GM18507 (cell line): Measurements from ENCODE around the gene ZNF618.

Source experiments
- DNase-seq: peaks from one replicate; pipeline ENCODE4 v3.0.0; 2011; ENCODE audit warnings: low read depth; ENCODE audit not compliant: insufficient read length; ENCODE audit errors: extremely low spot score
- FAIRE-seq: peaks from 2 replicates; lab custom pipeline; 2011; peaks lifted over from hg19 to GRCh38; lab: Jason Lieb, UNC

Gene ZNF618

GRCh38 chr9:114096866-114097612 lies 220.9 kb downstream of the ZNF618 start:
- FAIRE-seq, result no peak
- DNase-seq, result no peak

- no peak for FAIRE-seq
- no peak for DNase-seq
Observed at GRCh38 chr9:114097613-114098020, 221.5 kb downstream of the ZNF618 start.

- DNase-seq (no peak), FAIRE-seq (no peak)
Observed at GRCh38 chr9:114098021-114098935, 222.2 kb downstream of the ZNF618 start.

- no peak for FAIRE-seq
- no peak for DNase-seq
Observed at GRCh38 chr9:114098936-114099668, 223.0 kb downstream of the ZNF618 start, which contains the start of gene KIF12. Gene KIF12 (minus strand): TSS chr9:114099292. CDS start chr9:114099276, 16 bp downstream.

- DNase-seq (no peak), FAIRE-seq (no peak)
Observed at GRCh38 chr9:114099669-114100270, 223.7 kb downstream of the ZNF618 start.

- FAIRE-seq (no peak), DNase-seq (no peak)
Observed at GRCh38 chr9:114100536-114100935, 224.4 kb downstream of the ZNF618 start.

GRCh38 chr9:114102484-114102883 lies 226.4 kb downstream of the ZNF618 start:
- no peak for FAIRE-seq

GRCh38 chr9:114105236-114105635 lies 229.1 kb downstream of the ZNF618 start:
- FAIRE-seq, result no peak
- DNase-seq, result no peak

More at GRCh38 chr9:114102484-114102883, 226.4 kb downstream of the ZNF618 start:
- no peak for DNase-seq
